Stimulated activated CD8-positive, alpha-beta memory T cell treated with anti-CD3 and anti-CD28 coated beads, Interleukin-15, amount 100 ng/mL, for 24 hours (primary cell): ENCODE results near the gene KCNF1.
"Not testable (repeated sequence)": the region's sequence is repeated elsewhere in the genome, so short reads cannot be mapped to it uniquely, and the experiment has no call there.

Source experiments
- DNase-seq: peaks from one replicate; pipeline ENCODE4 v3.0.0-alpha.2; 2020; ENCODE audit warnings: low read depth

The KCNF1 gene

GRCh38 chr2:10947005-10947440 is 35.3 kb downstream of the KCNF1 start:
- DNase-seq, result no peak

- no peak for DNase-seq
Observed at GRCh38 chr2:10947446-10948187, 35.9 kb downstream of the KCNF1 start.

GRCh38 chr2:10948188-10948564 is 36.4 kb downstream of the KCNF1 start:
- no peak for DNase-seq

GRCh38 chr2:10948606-10949230 is 37.0 kb downstream of the KCNF1 start:
- DNase-seq, result no peak

GRCh38 chr2:10949835-10950234 is 38.1 kb downstream of the KCNF1 start:
- no peak for DNase-seq

- DNase-seq, result no peak
Observed at GRCh38 chr2:10951558-10952414, 40.1 kb downstream of the KCNF1 start.

GRCh38 chr2:10954416-10954815 is 42.7 kb downstream of the KCNF1 start:
- no peak for DNase-seq

GRCh38 chr2:10954856-10955818 is 43.4 kb downstream of the KCNF1 start:
- DNase-seq, result no peak

GRCh38 chr2:10956006-10956790 is 44.5 kb downstream of the KCNF1 start:
- DNase-seq, result no peak

- no peak for DNase-seq
Observed at GRCh38 chr2:10957391-10957790, 45.7 kb downstream of the KCNF1 start.

- DNase-seq, result not testable (repeated sequence)
Observed at GRCh38 chr2:10958452-10958851, 46.7 kb downstream of the KCNF1 start.

GRCh38 chr2:10960606-10961489 is 49.1 kb downstream of the KCNF1 start:
- no peak for DNase-seq

GRCh38 chr2:10961490-10961875 is 49.7 kb downstream of the KCNF1 start:
- no peak for DNase-seq

- DNase-seq, result no peak
Observed at GRCh38 chr2:10962004-10962403, 50.3 kb downstream of the KCNF1 start.

GRCh38 chr2:10963155-10963554 is 51.4 kb downstream of the KCNF1 start:
- DNase-seq, result no peak
